Measurements from ENCODE around the gene MARCO.
"Not testable (repeated sequence)": the region's sequence is repeated elsewhere in the genome, so short reads cannot be mapped to it uniquely, and the experiment has no call there.

MARCO gene

DNA sequence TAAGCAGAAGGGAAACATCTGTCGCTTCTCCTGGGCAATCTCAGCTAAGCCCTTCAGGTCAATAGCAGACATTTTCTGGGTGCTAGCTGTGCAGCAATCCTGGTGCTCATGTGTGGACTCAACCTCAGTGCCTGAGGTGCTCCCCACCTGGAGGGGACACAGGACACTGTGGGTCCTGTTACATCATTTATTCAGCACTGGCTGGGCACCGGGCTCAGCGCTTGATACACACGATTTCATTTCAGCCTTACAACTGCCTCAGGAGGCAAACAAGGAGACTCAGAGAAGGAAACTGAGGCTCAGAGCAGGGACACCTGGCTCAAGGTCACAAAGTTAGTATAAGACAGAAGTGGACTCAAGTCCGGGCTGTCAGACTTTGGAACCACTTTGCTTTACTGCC, 46.7 kb downstream of the MARCO start:
- intact Hi-C loops (cut with micrococcal nuclease), result loop anchor here (10.0 kb wide), 1 partner anchor 74 kb away; no protein-coding TSS in a partner anchor
- Mint-ChIP-seq H3K4me3 (no peak overlapping the region), H3K4me1 (ENCODE audit: low read depth) (peaks cover 62% of the 10 kb centered on the region), H3K9me3 (no peaks in the 10 kb centered on the region), H3K36me3 (ENCODE audit: low read depth) (peaks cover 4% of the 10 kb centered on the region), H3K27ac (no peak overlapping the region), H3K27me3 (peaks cover 16% of the 10 kb centered on the region)

DNA sequence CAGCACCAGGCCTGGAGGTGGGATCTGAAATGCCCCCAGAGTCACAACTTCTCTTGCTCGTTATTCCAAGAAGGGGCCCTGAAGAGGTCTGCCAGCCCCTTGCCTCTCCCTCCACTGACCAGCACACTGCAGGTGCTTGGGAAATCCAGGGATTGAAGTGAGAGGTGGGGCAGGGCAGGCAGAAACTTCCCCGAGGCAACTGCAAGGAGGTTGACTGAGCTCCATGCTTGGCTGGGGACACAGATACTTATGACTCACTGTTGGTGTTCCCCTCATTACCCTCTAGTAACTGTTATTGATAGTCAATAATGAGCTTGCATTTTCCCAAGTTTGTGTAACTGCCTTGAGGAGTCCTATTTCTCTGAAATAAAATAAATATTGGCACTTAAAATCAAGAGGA, 47.5 kb downstream of the MARCO start:
- Mint-ChIP-seq H3K27ac (no peak overlapping the region), H3K4me1 (ENCODE audit: low read depth) (peaks cover 66% of the 10 kb centered on the region), H3K27me3 (peaks cover 22% of the 10 kb centered on the region), H3K4me3 (no peak overlapping the region), H3K36me3 (ENCODE audit: low read depth) (peaks cover 4% of the 10 kb centered on the region), H3K9me3 (no peaks in the 10 kb centered on the region)
- intact Hi-C loops (cut with micrococcal nuclease), result loop anchor here (10.0 kb wide), 1 partner anchor 75 kb away; no protein-coding TSS in a partner anchor

DNA sequence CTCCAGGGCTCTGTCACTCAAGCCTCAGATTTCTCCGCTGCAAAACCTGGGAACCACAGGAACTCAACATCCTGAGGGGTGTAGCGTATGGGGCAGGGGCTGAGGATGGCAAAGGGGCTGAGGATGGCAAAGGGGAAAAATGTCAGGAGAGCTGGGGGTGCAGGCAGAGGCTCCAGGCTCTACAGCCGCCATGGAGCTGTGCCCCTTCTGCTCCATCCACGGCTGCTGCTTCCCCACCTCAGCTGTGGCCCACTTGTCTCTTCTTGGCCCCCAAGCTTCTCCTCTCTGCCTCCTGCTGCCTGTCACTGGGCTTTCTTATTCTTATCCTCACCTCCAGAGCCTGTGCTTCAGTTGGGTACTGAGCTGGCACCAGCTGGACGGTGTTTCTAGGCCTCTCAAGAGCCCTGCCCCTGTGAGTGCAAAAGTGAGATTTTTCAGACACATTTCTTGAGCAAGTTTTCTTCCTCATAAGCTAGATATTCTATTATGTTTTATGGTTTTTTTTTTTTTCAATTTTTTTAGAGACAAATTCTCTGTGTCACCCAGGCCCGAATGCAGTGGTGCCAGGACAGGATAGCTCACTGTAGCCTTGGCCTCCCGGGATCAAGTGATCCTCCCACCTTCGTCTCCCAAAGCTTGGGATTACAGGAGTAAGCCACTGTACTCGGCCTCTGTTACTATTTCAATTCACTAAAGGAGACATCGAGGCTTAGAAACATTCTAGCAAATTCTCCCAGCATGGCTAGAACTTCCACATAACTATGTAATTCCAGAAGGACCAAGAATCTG, 49.0 kb downstream of the MARCO start:
- intact Hi-C loops (cut with micrococcal nuclease), result no loop called here
- Mint-ChIP-seq H3K36me3 (ENCODE audit: low read depth) (peaks cover 4% of the 10 kb centered on the region), H3K27me3 (peaks cover 27% of the 10 kb centered on the region), H3K27ac (no peak overlapping the region), H3K4me1 (ENCODE audit: low read depth) (peaks cover 51% of the 10 kb centered on the region), H3K4me3 (no peak overlapping the region), H3K9me3 (no peaks in the 10 kb centered on the region)

DNA sequence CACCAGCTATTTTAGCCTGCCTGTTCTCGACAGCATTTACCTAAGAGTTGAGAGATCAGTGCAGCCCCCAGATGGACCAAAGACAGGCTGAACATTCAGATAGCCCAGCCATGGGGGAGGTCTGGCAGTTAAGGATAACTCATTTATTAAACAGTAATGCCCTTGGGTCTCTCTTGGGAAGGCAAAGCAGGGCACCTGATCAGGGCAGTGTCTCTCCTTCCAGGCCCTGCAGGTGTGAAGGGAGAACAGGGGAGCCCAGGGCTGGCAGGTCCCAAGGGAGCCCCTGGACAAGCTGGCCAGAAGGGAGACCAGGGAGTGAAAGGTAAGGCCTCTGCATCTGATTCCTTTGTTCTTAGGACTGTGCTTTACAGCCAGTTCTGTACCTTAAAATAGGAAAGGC, 49.6 kb downstream of the MARCO start:
- Mint-ChIP-seq H3K27ac (no peak overlapping the region), H3K36me3 (ENCODE audit: low read depth) (peaks cover 4% of the 10 kb centered on the region), H3K27me3 (peaks cover 28% of the 10 kb centered on the region), H3K4me1 (ENCODE audit: low read depth) (peaks cover 45% of the 10 kb centered on the region), H3K9me3 (no peaks in the 10 kb centered on the region), H3K4me3 (no peak overlapping the region)
- intact Hi-C loops (cut with micrococcal nuclease), result no loop called here

DNA sequence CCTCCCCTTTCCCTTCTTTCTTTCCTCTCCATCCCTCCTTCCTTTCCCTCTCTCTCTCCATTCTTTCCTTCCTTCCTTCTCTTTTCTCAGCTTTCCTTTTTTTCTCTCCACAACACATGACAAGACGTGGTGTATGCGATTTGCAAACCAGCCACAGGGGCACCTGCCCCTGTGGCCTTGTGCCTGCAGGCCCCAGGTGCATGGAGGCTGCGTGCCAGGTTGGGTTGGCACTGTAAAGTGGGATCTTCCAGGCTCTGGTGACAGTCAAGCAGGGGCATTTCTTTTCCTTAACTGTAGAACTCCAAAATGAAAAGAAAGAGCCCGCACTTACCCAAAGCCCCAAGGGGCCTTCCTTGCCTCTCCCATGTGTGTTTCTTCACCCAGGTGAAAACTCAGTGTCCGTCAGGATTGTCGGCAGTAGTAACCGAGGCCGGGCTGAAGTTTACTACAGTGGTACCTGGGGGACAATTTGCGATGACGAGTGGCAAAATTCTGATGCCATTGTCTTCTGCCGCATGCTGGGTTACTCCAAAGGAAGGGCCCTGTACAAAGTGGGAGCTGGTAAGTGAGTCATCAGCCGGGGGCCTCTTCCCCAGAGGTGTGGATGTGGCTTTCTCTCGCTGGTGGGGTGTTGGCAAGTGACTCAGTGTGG, 50.9 kb downstream of the MARCO start:
- peaks cover 4% of the 10 kb centered on the region for H3K36me3 Mint-ChIP-seq (ENCODE audit: low read depth)
- intact Hi-C loops (cut with micrococcal nuclease), result no loop called here
- peak overlapping the region; percentile 23 for H3K4me3 Mint-ChIP-seq
- H3K4me1 Mint-ChIP-seq (ENCODE audit: low read depth), result peaks cover 35% of the 10 kb centered on the region
- no peak overlapping the region for H3K27ac Mint-ChIP-seq
- peaks cover 30% of the 10 kb centered on the region for H3K27me3 Mint-ChIP-seq
- no peaks in the 10 kb centered on the region for H3K9me3 Mint-ChIP-seq

DNA sequence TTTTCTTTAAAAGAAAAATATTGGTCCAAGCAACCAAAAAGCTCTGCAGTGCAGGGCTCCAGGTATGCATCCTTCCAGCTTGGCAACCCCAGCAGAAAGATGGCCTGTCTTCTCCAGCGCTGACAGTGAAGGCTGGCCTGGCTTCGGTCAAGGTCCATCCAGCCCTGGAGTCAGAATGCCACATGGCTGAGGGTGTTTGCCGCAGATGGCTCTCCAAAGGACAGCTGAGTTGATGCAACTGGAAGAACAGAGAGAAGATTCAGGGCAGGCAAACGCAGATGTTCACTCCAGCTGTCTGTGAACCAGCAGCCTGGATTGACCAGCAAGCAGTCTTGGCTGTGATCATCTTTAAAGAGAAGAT, 51.4 kb downstream of the MARCO start:
- Mint-ChIP-seq H3K4me3 (no peak overlapping the region), H3K4me1 (ENCODE audit: low read depth) (peaks cover 32% of the 10 kb centered on the region), H3K27ac (no peak overlapping the region), H3K9me3 (no peaks in the 10 kb centered on the region), H3K27me3 (peaks cover 31% of the 10 kb centered on the region), H3K36me3 (ENCODE audit: low read depth) (peaks cover 4% of the 10 kb centered on the region)
- intact Hi-C loops (cut with micrococcal nuclease), result no loop called here

DNA sequence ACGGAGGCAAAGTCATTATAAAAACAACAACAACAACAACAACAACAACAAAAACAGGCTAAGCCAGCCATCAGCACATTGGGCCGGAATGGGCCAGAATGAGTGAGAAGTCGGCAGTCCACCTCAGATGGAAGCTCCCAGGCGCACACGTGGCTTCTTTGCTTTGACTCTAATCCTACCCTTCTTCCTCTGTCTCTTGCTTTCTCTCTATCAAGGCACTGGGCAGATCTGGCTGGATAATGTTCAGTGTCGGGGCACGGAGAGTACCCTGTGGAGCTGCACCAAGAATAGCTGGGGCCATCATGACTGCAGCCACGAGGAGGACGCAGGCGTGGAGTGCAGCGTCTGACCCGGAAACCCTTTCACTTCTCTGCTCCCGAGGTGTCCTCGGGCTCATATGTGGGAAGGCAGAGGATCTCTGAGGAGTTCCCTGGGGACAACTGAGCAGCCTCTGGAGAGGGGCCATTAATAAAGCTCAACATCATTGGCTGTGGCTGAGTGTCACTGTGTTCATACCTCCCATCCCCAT, 52.2 kb downstream of the MARCO start:
- Mint-ChIP-seq H3K27ac (no peak overlapping the region), H3K27me3 (peaks cover 31% of the 10 kb centered on the region), H3K4me1 (ENCODE audit: low read depth) (peaks cover 27% of the 10 kb centered on the region), H3K4me3 (no peak overlapping the region), H3K9me3 (no peaks in the 10 kb centered on the region), H3K36me3 (ENCODE audit: low read depth) (peaks cover 4% of the 10 kb centered on the region)
- intact Hi-C loops (cut with micrococcal nuclease), result no loop called here

DNA sequence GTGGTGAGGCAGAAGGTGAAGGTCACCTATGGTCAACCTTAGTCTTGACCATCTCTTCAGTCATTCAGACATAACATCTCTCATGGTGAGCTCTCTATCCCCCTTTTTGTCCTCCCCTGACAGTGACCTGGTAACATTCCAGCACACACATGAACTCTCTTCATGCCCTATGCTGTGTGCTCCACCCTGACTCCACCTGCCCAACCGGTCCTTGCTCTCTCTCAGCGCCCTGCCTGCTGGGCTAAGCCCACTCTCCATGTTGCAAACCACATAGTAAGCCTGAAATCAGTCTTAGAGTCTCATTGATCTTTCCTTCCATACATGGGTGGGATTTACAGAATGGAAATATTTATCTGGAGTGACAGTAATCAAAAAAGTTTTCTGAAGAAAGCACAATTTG, 52.8 kb downstream of the MARCO start:
- peaks cover 32% of the 10 kb centered on the region for H3K27me3 Mint-ChIP-seq
- peaks cover 4% of the 10 kb centered on the region for H3K36me3 Mint-ChIP-seq (ENCODE audit: low read depth)
- no peak overlapping the region for H3K27ac Mint-ChIP-seq
- H3K4me3 Mint-ChIP-seq, result no peak overlapping the region
- no peaks in the 10 kb centered on the region for H3K9me3 Mint-ChIP-seq
- H3K4me1 Mint-ChIP-seq (ENCODE audit: low read depth), result peaks cover 24% of the 10 kb centered on the region
- intact Hi-C loops (cut with micrococcal nuclease), result no loop called here

DNA sequence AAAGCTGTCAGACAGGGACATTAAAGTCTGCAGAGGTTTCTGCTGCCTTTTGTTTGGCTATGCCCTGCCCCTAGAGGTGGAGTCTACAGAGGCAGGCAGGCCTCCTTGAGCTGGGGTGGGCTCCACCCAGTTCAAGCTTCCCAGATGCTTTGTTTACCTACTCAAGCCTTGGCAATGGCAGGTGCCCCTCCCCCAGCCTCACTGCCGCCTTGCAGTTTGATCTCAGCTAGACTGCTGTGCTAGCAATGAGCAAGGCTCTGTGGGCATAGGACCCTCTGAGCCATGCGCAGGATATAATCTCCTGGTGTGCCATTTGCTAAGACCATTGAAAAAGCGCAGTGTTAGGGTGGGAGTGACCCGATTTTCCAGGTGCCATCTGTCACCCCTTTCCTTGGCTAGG, 61.9 kb downstream of the MARCO start:
- intact Hi-C loops (cut with micrococcal nuclease); H3K4me3 Mint-ChIP-seq; H3K27ac Mint-ChIP-seq; H3K9me3 Mint-ChIP-seq; H3K36me3 Mint-ChIP-seq (ENCODE audit: low read depth); H3K27me3 Mint-ChIP-seq; H3K4me1 Mint-ChIP-seq (ENCODE audit: low read depth): not testable (repeated sequence)

DNA sequence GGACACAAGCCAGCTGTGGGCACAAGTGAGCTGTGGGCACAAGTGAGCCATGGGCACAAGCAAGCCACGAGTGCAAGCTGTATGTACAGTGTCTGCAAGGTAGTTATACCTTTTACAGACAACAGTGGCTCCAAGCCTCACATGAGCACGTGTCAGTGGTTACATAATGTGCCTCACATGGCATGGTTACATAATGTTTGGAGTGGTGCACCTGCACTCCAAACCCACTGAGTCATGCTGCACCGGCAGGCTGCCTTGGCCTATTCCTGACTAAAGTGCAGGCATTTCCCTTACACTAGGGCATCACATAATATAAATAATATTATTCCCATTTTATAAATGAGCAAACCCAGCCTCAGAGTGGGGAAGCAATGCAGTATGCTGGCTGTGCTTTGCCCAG, 62.6 kb downstream of the MARCO start:
- Mint-ChIP-seq H3K27ac (no peak overlapping the region), H3K4me1 (ENCODE audit: low read depth) (peaks cover 5% of the 10 kb centered on the region), H3K27me3 (peaks cover 7% of the 10 kb centered on the region), H3K4me3 (no peak overlapping the region), H3K36me3 (ENCODE audit: low read depth) (no peaks in the 10 kb centered on the region), H3K9me3 (peaks cover 9% of the 10 kb centered on the region)
- intact Hi-C loops (cut with micrococcal nuclease), result no loop called here

DNA sequence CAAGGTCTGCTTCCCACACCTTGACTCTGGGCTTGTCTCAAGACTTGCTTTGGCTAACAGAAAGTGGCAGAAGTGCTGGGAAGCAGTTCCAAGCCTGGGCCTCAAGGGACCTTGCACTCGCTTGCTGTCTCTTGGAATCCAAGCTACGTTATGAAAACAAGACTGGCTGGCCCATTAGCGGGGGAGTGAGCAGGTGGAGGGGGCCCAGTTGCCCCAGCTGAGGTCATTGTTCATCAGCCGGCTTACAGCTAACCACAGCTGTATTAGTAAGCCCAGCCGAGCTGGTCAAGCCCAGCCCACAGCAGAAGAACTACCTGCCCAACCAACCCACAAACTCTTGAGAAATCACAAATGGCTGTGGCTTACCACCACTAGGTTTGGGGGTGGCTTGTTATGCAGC, 63.1 kb downstream of the MARCO start:
- H3K27ac Mint-ChIP-seq, result no peak overlapping the region
- peaks cover 5% of the 10 kb centered on the region for H3K4me1 Mint-ChIP-seq (ENCODE audit: low read depth)
- no peak overlapping the region for H3K4me3 Mint-ChIP-seq
- peaks cover 11% of the 10 kb centered on the region for H3K27me3 Mint-ChIP-seq
- intact Hi-C loops (cut with micrococcal nuclease), result no loop called here
- no peaks in the 10 kb centered on the region for H3K36me3 Mint-ChIP-seq (ENCODE audit: low read depth)
- peaks cover 9% of the 10 kb centered on the region for H3K9me3 Mint-ChIP-seq

DNA sequence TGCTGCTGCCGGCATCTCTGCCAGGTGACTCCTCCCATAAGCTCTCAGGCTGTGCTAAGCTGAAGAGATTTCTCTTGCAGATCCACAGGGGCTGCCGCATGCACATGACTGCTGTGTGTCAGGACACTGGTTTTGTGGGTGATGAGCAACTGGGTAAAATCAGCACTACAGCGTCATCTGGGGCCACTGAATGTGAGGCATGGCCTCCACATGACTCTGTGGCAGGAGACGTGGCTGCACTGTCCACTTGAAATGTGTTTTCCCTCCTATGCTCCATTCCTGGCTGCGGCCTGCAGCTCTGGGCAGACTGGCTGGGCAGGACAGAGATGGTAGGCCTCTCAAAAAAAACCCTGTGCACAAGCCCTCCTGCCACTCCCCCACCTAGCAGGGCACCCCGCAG, 63.6 kb downstream of the MARCO start:
- peaks cover 15% of the 10 kb centered on the region for H3K27me3 Mint-ChIP-seq
- no peaks in the 10 kb centered on the region for H3K36me3 Mint-ChIP-seq (ENCODE audit: low read depth)
- intact Hi-C loops (cut with micrococcal nuclease), result no loop called here
- H3K4me1 Mint-ChIP-seq (ENCODE audit: low read depth), result peaks cover 6% of the 10 kb centered on the region
- H3K9me3 Mint-ChIP-seq, result peaks cover 9% of the 10 kb centered on the region
- no peak overlapping the region for H3K4me3 Mint-ChIP-seq
- no peak overlapping the region for H3K27ac Mint-ChIP-seq

DNA sequence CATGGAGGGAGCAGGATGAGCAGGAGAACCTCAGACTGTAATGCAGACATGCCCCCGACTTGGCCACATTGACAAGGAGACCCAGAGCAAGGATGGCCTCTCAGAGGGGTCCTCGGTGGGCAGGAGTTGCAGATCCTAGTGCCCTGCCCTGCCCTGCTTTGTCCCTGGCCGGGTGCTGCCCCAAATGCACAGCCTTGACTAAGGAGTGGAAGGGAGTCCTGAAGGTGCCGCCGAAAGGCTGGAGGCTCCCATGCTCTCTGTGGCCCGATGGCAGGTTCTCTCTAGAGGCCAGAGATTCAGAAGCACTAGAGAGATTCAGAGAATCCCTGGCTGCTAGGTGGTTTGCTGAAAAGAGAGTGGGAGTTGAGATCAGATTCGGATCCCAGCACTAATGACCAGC, 64.4 kb downstream of the MARCO start:
- Mint-ChIP-seq H3K4me3 (no peak overlapping the region), H3K4me1 (ENCODE audit: low read depth) (peaks cover 15% of the 10 kb centered on the region), H3K36me3 (ENCODE audit: low read depth) (no peaks in the 10 kb centered on the region), H3K9me3 (peaks cover 9% of the 10 kb centered on the region), H3K27ac (no peak overlapping the region), H3K27me3 (peaks cover 24% of the 10 kb centered on the region)
- intact Hi-C loops (cut with micrococcal nuclease), result no loop called here

DNA sequence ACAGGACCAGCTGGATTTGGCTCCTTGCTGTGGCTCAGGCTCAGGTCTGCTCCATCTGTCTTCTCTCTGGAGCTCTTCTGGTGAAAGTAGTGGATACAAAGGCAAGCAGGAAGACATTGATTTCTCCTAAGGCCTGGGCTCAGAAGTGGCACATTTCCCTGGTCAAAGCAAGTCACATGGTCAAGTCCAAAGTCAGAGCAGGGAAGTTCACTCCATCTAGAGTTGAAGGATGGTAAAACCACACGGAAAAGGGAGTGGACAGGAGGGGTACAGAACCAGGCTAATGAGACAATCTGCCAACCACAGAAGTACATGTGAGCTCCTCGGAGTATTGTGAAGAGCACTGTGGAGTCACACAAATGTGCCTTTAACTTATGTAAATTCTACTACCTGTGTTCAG, 66.1 kb downstream of the MARCO start:
- H3K36me3 Mint-ChIP-seq (ENCODE audit: low read depth), result no peaks in the 10 kb centered on the region
- H3K9me3 Mint-ChIP-seq, result peaks cover 3% of the 10 kb centered on the region
- peaks cover 25% of the 10 kb centered on the region for H3K4me1 Mint-ChIP-seq (ENCODE audit: low read depth)
- intact Hi-C loops (cut with micrococcal nuclease), result loop anchor here (1.0 kb wide), 1 partner anchor 126 kb away; no protein-coding TSS in a partner anchor
- H3K4me3 Mint-ChIP-seq, result no peak overlapping the region
- H3K27ac Mint-ChIP-seq, result no peak overlapping the region
- peaks cover 36% of the 10 kb centered on the region for H3K27me3 Mint-ChIP-seq

All from dendritic cell treated with granulocyte-macrophage colony-stimulating factor and Interleukin-4, amounts not matched to agents 40 ng/mL and 50 ng/mL, for 4 days (primary cell).